ENCODE results near the gene BAZ2B.
"Not testable (repeated sequence)": the region's sequence is repeated elsewhere in the genome, so short reads cannot be mapped to it uniquely, and the experiment has no call there.

BAZ2B gene

DNA sequence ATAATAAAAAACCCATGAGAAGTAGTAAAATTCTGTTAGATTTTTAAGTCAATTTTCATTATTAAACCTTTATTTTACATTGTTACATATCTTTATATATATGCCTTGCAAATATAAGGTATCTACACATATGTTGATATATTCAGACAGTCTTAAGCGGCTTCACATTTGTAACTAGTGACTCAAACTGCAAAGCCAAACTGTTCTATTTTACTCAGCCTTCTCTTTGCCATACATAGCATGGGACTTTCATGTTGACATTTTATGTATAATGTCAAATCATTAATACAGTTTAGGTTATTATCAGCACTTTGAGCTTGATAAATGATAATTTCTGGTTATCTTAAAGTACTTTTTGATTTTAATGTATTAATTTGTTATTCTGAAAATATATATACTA is 204.9 kb downstream of the BAZ2B start:
- in situ Hi-C loops (cut with MboI; ENCODE audit: low pct_unique_long_range_greater_than_20kb, low sequenced_read_pairs, unreplicated experiment): no loop called here
- TF ChIP-seq, protein P1, sequence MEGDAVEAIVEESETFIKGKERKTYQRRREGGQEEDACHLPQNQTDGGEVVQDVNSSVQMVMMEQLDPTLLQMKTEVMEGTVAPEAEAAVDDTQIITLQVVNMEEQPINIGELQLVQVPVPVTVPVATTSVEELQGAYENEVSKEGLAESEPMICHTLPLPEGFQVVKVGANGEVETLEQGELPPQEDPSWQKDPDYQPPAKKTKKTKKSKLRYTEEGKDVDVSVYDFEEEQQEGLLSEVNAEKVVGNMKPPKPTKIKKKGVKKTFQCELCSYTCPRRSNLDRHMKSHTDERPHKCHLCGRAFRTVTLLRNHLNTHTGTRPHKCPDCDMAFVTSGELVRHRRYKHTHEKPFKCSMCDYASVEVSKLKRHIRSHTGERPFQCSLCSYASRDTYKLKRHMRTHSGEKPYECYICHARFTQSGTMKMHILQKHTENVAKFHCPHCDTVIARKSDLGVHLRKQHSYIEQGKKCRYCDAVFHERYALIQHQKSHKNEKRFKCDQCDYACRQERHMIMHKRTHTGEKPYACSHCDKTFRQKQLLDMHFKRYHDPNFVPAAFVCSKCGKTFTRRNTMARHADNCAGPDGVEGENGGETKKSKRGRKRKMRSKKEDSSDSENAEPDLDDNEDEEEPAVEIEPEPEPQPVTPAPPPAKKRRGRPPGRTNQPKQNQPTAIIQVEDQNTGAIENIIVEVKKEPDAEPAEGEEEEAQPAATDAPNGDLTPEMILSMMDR (IDR thresholded peaks at IDR 0.05; ENCODE audit: extremely low read depth, insufficient read depth, missing control alignments): no peak
- peak; percentile 10 for DNase-seq (ENCODE audit: low spot score)

DNA sequence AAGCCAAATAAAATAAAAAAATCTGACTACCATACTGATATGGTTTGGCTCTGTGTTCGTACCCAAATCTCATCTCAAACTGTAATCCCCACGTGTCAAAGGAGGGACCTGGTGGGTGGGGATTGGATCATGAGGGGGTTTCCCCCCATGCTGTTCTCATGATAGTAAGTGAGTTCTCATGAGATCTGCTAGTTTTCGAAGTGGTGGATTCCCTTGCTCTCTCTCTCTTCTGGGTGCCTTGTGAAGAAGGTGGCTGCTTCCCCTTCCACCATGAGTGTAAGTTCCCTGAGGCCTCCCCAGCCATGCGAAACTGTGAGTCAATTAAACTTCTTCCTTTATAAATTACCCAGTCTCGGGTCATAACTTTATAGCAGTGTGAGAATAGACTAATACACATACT is 206.1 kb downstream of the BAZ2B start:
- TF ChIP-seq, protein P1 (IDR thresholded peaks at IDR 0.05; ENCODE audit: extremely low read depth, insufficient read depth, missing control alignments): no peak
- no peak for DNase-seq (ENCODE audit: low spot score)
- in situ Hi-C loops (cut with MboI; ENCODE audit: low pct_unique_long_range_greater_than_20kb, low sequenced_read_pairs, unreplicated experiment): no loop called here

- peak; percentile 8 for DNase-seq (ENCODE audit: low spot score)
- TF ChIP-seq, protein P1 (IDR thresholded peaks at IDR 0.05; ENCODE audit: extremely low read depth, insufficient read depth, missing control alignments): no peak
- in situ Hi-C loops (cut with MboI; ENCODE audit: low pct_unique_long_range_greater_than_20kb, low sequenced_read_pairs, unreplicated experiment): no loop called here
These were observed 207.1 kb downstream of the BAZ2B start for GRCh38 chr2:159409116-159409800.

DNA sequence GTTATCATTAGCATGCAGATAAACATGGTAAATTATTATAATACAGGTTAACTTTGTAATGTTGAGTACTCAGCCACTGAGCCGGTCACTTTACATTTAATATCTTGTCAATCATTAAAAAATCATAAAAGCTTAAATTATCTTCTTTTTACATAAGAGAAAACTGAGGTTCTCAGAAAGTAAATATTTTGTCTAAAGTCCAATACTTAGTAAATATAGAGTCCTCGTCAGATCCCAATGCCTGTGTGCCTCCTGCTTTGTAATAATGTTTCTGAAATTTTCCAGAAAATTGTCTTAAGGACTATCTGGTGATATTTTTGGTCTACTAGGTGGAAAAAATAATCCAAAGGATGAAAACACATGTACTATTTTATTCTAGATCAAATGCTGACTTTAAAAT is 213.6 kb downstream of the BAZ2B start:
- in situ Hi-C loops (cut with MboI; ENCODE audit: low pct_unique_long_range_greater_than_20kb, low sequenced_read_pairs, unreplicated experiment): no loop called here
- TF ChIP-seq, protein P1 (IDR thresholded peaks at IDR 0.05; ENCODE audit: extremely low read depth, insufficient read depth, missing control alignments): no peak
- DNase-seq (ENCODE audit: low spot score): no peak

- in situ Hi-C loops (cut with MboI; ENCODE audit: low pct_unique_long_range_greater_than_20kb, low sequenced_read_pairs, unreplicated experiment); DNase-seq (ENCODE audit: low spot score): not testable (repeated sequence)
These were observed 214.2 kb downstream of the BAZ2B start for GRCh38 chr2:159402160-159402559.

GRCh38 chr2:159399716-159400415 is 216.5 kb downstream of the BAZ2B start:
- DNase-seq (ENCODE audit: low spot score): no peak
- in situ Hi-C loops (cut with MboI; ENCODE audit: low pct_unique_long_range_greater_than_20kb, low sequenced_read_pairs, unreplicated experiment): no loop called here
- TF ChIP-seq, protein P1 (IDR thresholded peaks at IDR 0.05; ENCODE audit: extremely low read depth, insufficient read depth, missing control alignments): no peak

- in situ Hi-C loops (cut with MboI; ENCODE audit: low pct_unique_long_range_greater_than_20kb, low sequenced_read_pairs, unreplicated experiment): no loop called here
- TF ChIP-seq, protein P1 (IDR thresholded peaks at IDR 0.05; ENCODE audit: extremely low read depth, insufficient read depth, missing control alignments): no peak
- DNase-seq (ENCODE audit: low spot score): no peak
These were observed 219.5 kb downstream of the BAZ2B start for GRCh38 chr2:159396799-159397198.
